HepG2 (cell line): ENCODE data around the gene MASP1. TPM values are rescaled to one million over a fixed set of nuclear protein-coding genes. Genes with fewer than 3 reads are reported as not detected.

Source experiments
- ATAC-seq: fragments of 200-7000 bp; cut with Tn5 transposase; 3 replicates; pipeline ENCODE4 v1.9.1; 2020; ENCODE audit warnings: mild to moderate bottlenecking, moderate library complexity
- BruUV-seq: library from RNA; stranded (reverse); fragments of 400-500 nt; replicated peaks from 2 replicates; lab custom pipeline; 2021; lab: Mats Ljungman, UMichigan
- CTCF ChIA-PET: fragments of 300-600 bp; formaldehyde crosslinking; extraction: SDS; loops from one replicate; lab custom pipeline; 2021; ENCODE audit warnings: low total read pairs, inconsistent platforms, low intra/inter-chr PET ratio; lab: Yijun Ruan, JAX
- POLR2A ChIA-PET: fragments of 350-600 bp; sonication (Branson Sonifier 250); formaldehyde crosslinking; loops from one replicate; lab custom pipeline; 2020; ENCODE audit warnings: antibody characterized with exemption, inconsistent platforms; lab: Yijun Ruan, JAX
- DNase-seq: peaks from one replicate; pipeline ENCODE4 v3.0.0-alpha.2; 2015; ENCODE audit warnings: low spot score
- FAIRE-seq: peaks from 3 replicates; lab custom pipeline; 2011; peaks lifted over from hg19 to GRCh38; lab: Jason Lieb, UNC
- H2AFZ ChIP-seq: one replicate; pipeline ENCODE4 v1.6.1; 2011; ENCODE audit warnings: low read length, inconsistent platforms
- H3K27ac ChIP-seq: fragments of 300-600 bp; 3 replicates; pipeline ENCODE4 v1.8.0; 2011; ENCODE audit warnings: mixed run types, mild to moderate bottlenecking, mixed read lengths, low read length, inconsistent platforms; ENCODE audit not compliant: insufficient read depth; ENCODE audit errors: extremely low read length
- H3K27me3 ChIP-seq, 2 experiments: fragments of 200-600 bp in 1 of 2; 2 replicates in 1 of 2; 3 replicates in 1 of 2; pipeline versions ENCODE4 v1.6.0 to v1.8.0; 2011; ENCODE audit warnings: low read length in 2 of 2, mild to moderate bottlenecking in 2 of 2, moderate library complexity in 2 of 2, inconsistent platforms in 1 of 2; ENCODE audit not compliant: insufficient read depth in 2 of 2, control insufficient read depth in 1 of 2
- H3K36me3 ChIP-seq, 2 experiments: fragments of 200-600 bp in 1 of 2; replicated peaks in 1 of 2; 2 replicates in 1 of 2; 3 replicates in 1 of 2; pipeline versions ENCODE4 v1.5.1 to v1.8.0; 2011; ENCODE audit warnings: low read length in 2 of 2, inconsistent platforms in 1 of 2; ENCODE audit not compliant: insufficient read depth in 2 of 2, control insufficient read depth in 1 of 2
- H3K4me1 ChIP-seq: 2 replicates; pipeline ENCODE4 v1.5.1; 2012; ENCODE audit warnings: low read length, inconsistent platforms; ENCODE audit not compliant: insufficient read depth
- H3K4me2 ChIP-seq: 2 replicates; pipeline ENCODE4 v1.6.0; 2011; ENCODE audit warnings: low read depth, low read length, inconsistent platforms
- H3K4me3 ChIP-seq, 3 experiments: fragments of 200-600 bp in 1 of 3; sonication (generic), shearing (Covaris generic) in 1 of 3; replicated peaks in 1 of 3; 2 replicates each; pipeline ENCODE4 v1.5.1; 2011 to 2016; ENCODE audit warnings: low read length in 3 of 3, inconsistent platforms in 2 of 3, low read depth in 2 of 3, mild to moderate bottlenecking in 2 of 3, control low read depth in 1 of 3, mixed read lengths in 1 of 3; ENCODE audit not compliant: insufficient read depth in 1 of 3
- H3K79me2 ChIP-seq: one replicate; pipeline ENCODE4 v1.6.1; 2011; ENCODE audit warnings: low read length, inconsistent platforms; ENCODE audit not compliant: insufficient read depth
- H3K9ac ChIP-seq: 2 replicates; pipeline ENCODE4 v1.6.0; 2011; ENCODE audit warnings: mild to moderate bottlenecking, low read depth, low read length, inconsistent platforms; ENCODE audit not compliant: insufficient read depth
- H3K9me3 ChIP-seq: 2 replicates; pipeline ENCODE4 v1.5.1; 2012; ENCODE audit warnings: mild to moderate bottlenecking, low read length
- H4K20me1 ChIP-seq: 2 replicates; pipeline ENCODE4 v1.6.0; 2011; ENCODE audit warnings: inconsistent platforms, mild to moderate bottlenecking, low read length, moderate library complexity; ENCODE audit not compliant: insufficient read depth
- ARNTL ChIP-seq: sonication (generic); formaldehyde crosslinking; IDR thresholded peaks from 2 replicates; pipeline ENCODE4 v1.4.0; 2020; ENCODE audit warnings: mild to moderate bottlenecking, missing genetic modification reagents
- HCFC1 ChIP-seq: fragments of 150-350 bp; IDR thresholded peaks from 2 replicates; pipeline ENCODE4 v1.6.1; 2014; ENCODE audit warnings: low read depth, low read length
- HDAC2 ChIP-seq: sonication (generic); formaldehyde crosslinking; IDR thresholded peaks from 2 replicates; pipeline ENCODE4 v1.4.0; 2020; ENCODE audit warnings: missing genetic modification reagents
- IRX3 ChIP-seq: sonication (generic); formaldehyde crosslinking; IDR thresholded peaks from 2 replicates; pipeline ENCODE4 v1.8.1; 2023; ENCODE audit warnings: mild to moderate bottlenecking, low read depth, missing genetic modification reagents, borderline replicate concordance
- MAFF ChIP-seq: IDR thresholded peaks from 2 replicates; pipeline ENCODE4 v1.6.1; 2011; ENCODE audit warnings: low read depth, low read length, improper control_type of control experiment
- NCOR1 ChIP-seq: fragments of 200-600 bp; sonication (generic); IDR thresholded peaks from 2 replicates; pipeline ENCODE4 v1.7.0; 2017; ENCODE audit warnings: antibody characterized with exemption, low read length, borderline replicate concordance
- RAD21 ChIP-seq: fragments of 450-650 bp; formaldehyde crosslinking; IDR thresholded peaks from 2 replicates; pipeline ENCODE4 v1.5.0; 2020; ENCODE audit warnings: mild to moderate bottlenecking
- TRIM24 ChIP-seq: sonication (generic); formaldehyde crosslinking; IDR thresholded peaks from 2 replicates; pipeline ENCODE4 v1.8.0; 2022; ENCODE audit warnings: mild to moderate bottlenecking, missing genetic modification reagents
- ZFP1 ChIP-seq: IDR thresholded peaks from 2 replicates; pipeline ENCODE4 v1.6.1; 2016
- ZMYM2 ChIP-seq: sonication (generic); formaldehyde crosslinking; IDR thresholded peaks from 2 replicates; pipeline ENCODE4 v1.8.0; 2022; ENCODE audit warnings: mild to moderate bottlenecking, missing genetic modification reagents
- ZNF468 ChIP-seq: sonication (generic); formaldehyde crosslinking; IDR thresholded peaks from 2 replicates; pipeline ENCODE4 v1.8.0; 2022; ENCODE audit warnings: mild to moderate bottlenecking, moderate library complexity, missing genetic modification reagents
- WGBS: methylation state at CpG from one replicate; pipeline ENCODE4 v1.1.6; 2017; ENCODE audit warnings: low lambda C conversion rate; 5-methylcytosine and 5-hydroxymethylcytosine counted together
- in situ Hi-C: cut with HindIII; loops from 2 replicates; pipeline ENCODE4 v1.10.0; 2017; ENCODE audit warnings: low pct_unique_long_range_greater_than_20kb; ENCODE audit not compliant: extremely low pct_ligation_motif_present
- intact Hi-C: fragments of 100-400 bp; cut with micrococcal nuclease; formaldehyde crosslinking; loops from one replicate; pipeline ENCODE4 v1.10.0; 2022; ENCODE audit not compliant: unreplicated experiment
- polyA plus RNA-seq, 8 experiments: library from polyadenylated mRNA; depleted of rRNA in 3 of 8; stranded (reverse) in 7 of 8; unstranded in 1 of 8; fragments of >200 nt; fragmentation: Illumina TruSeq in 4 of 8; extraction: Trizol in 4 of 8; gene quantifications; 2 replicates each; pipeline versions ENCODE4 v1.2.1 to v1.2.3, GENCODE V29; 2011 to 2016; ENCODE audit warnings: low read depth in 4 of 8, missing spikeins in 1 of 8, mixed read lengths in 1 of 8; ENCODE audit not compliant: insufficient read depth in 1 of 8
- total RNA-seq, 5 experiments: library from RNA; depleted of rRNA; stranded (reverse); fragments of >200 nt; fragmentation: Illumina TruSeq; extraction: Trizol; gene quantifications; 2 replicates each; pipeline ENCODE4 v1.2.3, GENCODE V29; 2016; ENCODE audit warnings: low read depth in 1 of 5
- TF ChIP-seq, protein P1 (sequence below): IDR thresholded peaks from 2 replicates; pipeline ENCODE4 v1.6.1; 2016; ENCODE audit warnings: low read depth, control low read depth
- TF ChIP-seq, protein P2 (sequence below): sonication (generic); formaldehyde crosslinking; IDR thresholded peaks from 2 replicates; pipeline ENCODE4 v1.9.0; 2022; ENCODE audit warnings: low read depth, missing genetic modification reagents

MASP1 gene
- total and polyA plus RNA-seq, 2 of the 13 experiments (the other 11 are each of a cell fraction or from before 2014, with no cell fraction given), result 10.8 to 56.0 TPM

DNA sequence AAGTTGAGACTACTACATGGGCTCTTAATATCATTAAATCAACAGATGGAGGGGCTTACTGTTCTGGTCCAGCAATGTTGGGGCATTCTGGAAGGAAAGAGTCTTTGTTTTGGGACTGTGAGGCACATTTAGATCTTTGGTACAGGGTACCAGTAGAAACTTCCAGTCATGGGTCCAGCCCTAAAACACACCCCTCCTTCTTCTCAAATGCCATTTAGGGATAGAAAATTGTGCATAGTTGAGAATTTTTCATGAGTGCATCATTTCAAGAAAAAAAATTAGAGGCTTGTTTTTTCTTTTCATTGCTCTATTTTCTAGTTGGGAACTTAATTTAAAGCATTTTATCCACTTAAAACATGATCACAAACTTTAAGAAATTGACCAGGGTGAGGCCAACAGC is 98.4 kb downstream of the MASP1 start:
- H3K27me3 ChIP-seq, result no peaks in the 10 kb centered on the region
- no TSS peak for BruUV-seq
- H3K79me2 ChIP-seq, result no peaks in the 10 kb centered on the region
- ATAC-seq (no peak), FAIRE-seq (no peak), DNase-seq (no peak)
- POLR2A ChIA-PET, result no interaction called here
- no peak overlapping the region for H3K27ac ChIP-seq
- H3K36me3 ChIP-seq, result no peaks in the 10 kb centered on the region
- TF ChIP-seq ZMYM2 (CRISPR knock-in tag) (no peak), NCOR1 (no peak)
- TF ChIP-seq, protein P1, sequence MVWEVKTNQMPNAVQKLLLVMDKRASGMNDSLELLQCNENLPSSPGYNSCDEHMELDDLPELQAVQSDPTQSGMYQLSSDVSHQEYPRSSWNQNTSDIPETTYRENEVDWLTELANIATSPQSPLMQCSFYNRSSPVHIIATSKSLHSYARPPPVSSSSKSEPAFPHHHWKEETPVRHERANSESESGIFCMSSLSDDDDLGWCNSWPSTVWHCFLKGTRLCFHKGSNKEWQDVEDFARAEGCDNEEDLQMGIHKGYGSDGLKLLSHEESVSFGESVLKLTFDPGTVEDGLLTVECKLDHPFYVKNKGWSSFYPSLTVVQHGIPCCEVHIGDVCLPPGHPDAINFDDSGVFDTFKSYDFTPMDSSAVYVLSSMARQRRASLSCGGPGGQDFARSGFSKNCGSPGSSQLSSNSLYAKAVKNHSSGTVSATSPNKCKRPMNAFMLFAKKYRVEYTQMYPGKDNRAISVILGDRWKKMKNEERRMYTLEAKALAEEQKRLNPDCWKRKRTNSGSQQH (CRISPR knock-in tag), result no peak
- intact Hi-C loops, result no loop called here
- CTCF ChIA-PET, result no interaction called here
- in situ Hi-C loops, result no loop called here
- H3K4me2 ChIP-seq, result no peak overlapping the region
- no peak overlapping the region for H3K9ac ChIP-seq
- H2AFZ ChIP-seq, result no peak overlapping the region
- H3K4me1 ChIP-seq, result no peaks in the 10 kb centered on the region
- no peaks in the 10 kb centered on the region for H4K20me1 ChIP-seq
- H3K4me3 ChIP-seq, result no peak overlapping the region
- no peaks in the 10 kb centered on the region for H3K9me3 ChIP-seq

DNA sequence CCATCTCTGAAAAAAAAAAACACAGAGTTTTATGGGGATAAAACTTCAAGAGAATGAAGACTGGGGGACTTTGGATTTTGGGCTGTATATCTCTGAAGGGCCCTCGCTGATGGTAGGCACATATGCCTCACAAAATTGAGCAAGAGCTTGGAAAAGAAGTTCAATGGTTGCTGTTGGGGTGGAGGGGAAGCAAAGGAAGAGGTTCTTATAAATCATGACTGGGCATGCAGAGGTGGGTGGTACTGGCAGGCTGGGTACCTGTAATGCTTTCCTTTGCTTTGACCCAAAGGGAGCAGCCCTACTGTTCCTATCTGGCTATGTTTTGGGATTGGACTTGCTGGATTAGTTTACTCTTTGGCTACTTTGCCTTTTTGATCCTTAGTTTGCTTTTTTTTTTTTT is 100.3 kb downstream of the MASP1 start:
- Histone ChIP-seq H4K20me1 (no peaks in the 10 kb centered on the region), H2AFZ (no peak overlapping the region), H3K79me2 (no peaks in the 10 kb centered on the region), H3K27ac (no peak overlapping the region), H3K4me2 (no peak overlapping the region), H3K27me3 (no peaks in the 10 kb centered on the region; a peak in 1 of 5 replicates), H3K9ac (no peak overlapping the region), H3K36me3 (no peaks in the 10 kb centered on the region), H3K9me3 (no peaks in the 10 kb centered on the region), H3K4me3 (no peak overlapping the region), H3K4me1 (no peaks in the 10 kb centered on the region)
- no TSS peak for BruUV-seq
- FAIRE-seq, result no peak
- no peak for DNase-seq
- ChIA-PET CTCF (no interaction called here), POLR2A (no interaction called here)
- intact Hi-C loops (no loop called here), in situ Hi-C loops (no loop called here)
- ATAC-seq, result no peak
- 0% methylated on average over 1 of the region's 1 CpG for WGBS
- no peak for TF ChIP-seq IRX3
- no peak for TF ChIP-seq ARNTL
- no peak for TF ChIP-seq ZNF468 (CRISPR knock-in tag)
- TF ChIP-seq HDAC2 (CRISPR knock-in tag), result no peak
- TF ChIP-seq RAD21 (CRISPR knock-in tag), result no peak
- TF ChIP-seq, protein P2, sequence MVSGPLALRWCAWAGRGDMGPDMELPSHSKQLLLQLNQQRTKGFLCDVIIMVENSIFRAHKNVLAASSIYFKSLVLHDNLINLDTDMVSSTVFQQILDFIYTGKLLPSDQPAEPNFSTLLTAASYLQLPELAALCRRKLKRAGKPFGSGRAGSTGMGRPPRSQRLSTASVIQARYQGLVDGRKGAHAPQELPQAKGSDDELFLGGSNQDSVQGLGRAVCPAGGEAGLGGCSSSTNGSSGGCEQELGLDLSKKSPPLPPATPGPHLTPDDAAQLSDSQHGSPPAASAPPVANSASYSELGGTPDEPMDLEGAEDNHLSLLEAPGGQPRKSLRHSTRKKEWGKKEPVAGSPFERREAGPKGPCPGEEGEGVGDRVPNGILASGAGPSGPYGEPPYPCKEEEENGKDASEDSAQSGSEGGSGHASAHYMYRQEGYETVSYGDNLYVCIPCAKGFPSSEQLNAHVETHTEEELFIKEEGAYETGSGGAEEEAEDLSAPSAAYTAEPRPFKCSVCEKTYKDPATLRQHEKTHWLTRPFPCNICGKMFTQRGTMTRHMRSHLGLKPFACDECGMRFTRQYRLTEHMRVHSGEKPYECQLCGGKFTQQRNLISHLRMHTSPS (CRISPR knock-in tag), result no peak
- no peak for TF ChIP-seq MAFF
- no peak for TF ChIP-seq TRIM24
- TF ChIP-seq HCFC1, result no peak
- TF ChIP-seq ZFP1 (CRISPR knock-in tag), result no peak
